ENCODE results near the gene FTO. TPM values are rescaled to one million over a fixed set of nuclear protein-coding genes. Genes with fewer than 3 reads are reported as not detected.

Gene FTO
- total RNA-seq, 1 donor from 2014 or later, result 97.8 TPM

GRCh38 chr16:53982631-53983042 lies 278.7 kb downstream of the FTO start:
- FAIRE-seq (no peak), DNase-seq (ENCODE audit: low spot score in 2 of 2) (no peak)

GRCh38 chr16:53984936-53985335 lies 281.0 kb downstream of the FTO start:
- FAIRE-seq (no peak), DNase-seq (ENCODE audit: low spot score in 2 of 2) (no peak)

- DNase-seq (ENCODE audit: low spot score in 2 of 2), result no peak
- FAIRE-seq, result no peak
These were observed 281.9 kb downstream of the FTO start for GRCh38 chr16:53985861-53986260.

GRCh38 chr16:53986793-53987192 lies 282.8 kb downstream of the FTO start:
- DNase-seq (ENCODE audit: low spot score in 2 of 2) (no peak), FAIRE-seq (no peak)

GRCh38 chr16:53988136-53988535 lies 284.2 kb downstream of the FTO start:
- DNase-seq (ENCODE audit: low spot score in 2 of 2) (no peak), FAIRE-seq (no peak)

- DNase-seq (ENCODE audit: low spot score in 2 of 2), result no peak
- no peak for FAIRE-seq
These were observed 285.6 kb downstream of the FTO start for GRCh38 chr16:53989597-53989996.

GRCh38 chr16:53991754-53992378 lies 287.9 kb downstream of the FTO start:
- FAIRE-seq (no peak), DNase-seq (ENCODE audit: low spot score in 2 of 2) (no peak)

- DNase-seq (ENCODE audit: low spot score in 2 of 2) (no peak), FAIRE-seq (no peak)
These were observed 291.4 kb downstream of the FTO start for GRCh38 chr16:53995378-53995777.

- FAIRE-seq (no peak), DNase-seq (ENCODE audit: low spot score in 2 of 2) (no peak)
These were observed 293.0 kb downstream of the FTO start for GRCh38 chr16:53996961-53997360.

GRCh38 chr16:53998024-53998810 lies 294.3 kb downstream of the FTO start:
- FAIRE-seq (no peak), DNase-seq (ENCODE audit: low spot score in 2 of 2) (no peak)

- FAIRE-seq, result no peak
- DNase-seq (ENCODE audit: low spot score in 2 of 2), result no peak
These were observed 295.1 kb downstream of the FTO start for GRCh38 chr16:53998966-53999522.

GRCh38 chr16:53999841-54000240 lies 295.9 kb downstream of the FTO start:
- no peak for DNase-seq (ENCODE audit: low spot score in 2 of 2)
- no peak for FAIRE-seq

GRCh38 chr16:54000361-54000760 lies 296.4 kb downstream of the FTO start:
- no peak for FAIRE-seq
- no peak for DNase-seq (ENCODE audit: low spot score in 2 of 2)

- DNase-seq (ENCODE audit: low spot score in 2 of 2), result no peak
- no peak for FAIRE-seq
These were observed 302.7 kb downstream of the FTO start for GRCh38 chr16:54006693-54007092.

GRCh38 chr16:54007504-54007903 lies 303.5 kb downstream of the FTO start:
- FAIRE-seq, result no peak
- no peak for DNase-seq (ENCODE audit: low spot score in 2 of 2)

- no peak for DNase-seq (ENCODE audit: low spot score in 2 of 2)
- FAIRE-seq, result no peak
These were observed 305.7 kb downstream of the FTO start for GRCh38 chr16:54009464-54010176.

GRCh38 chr16:54015147-54015546 lies 311.2 kb downstream of the FTO start:
- no peak for FAIRE-seq

GRCh38 chr16:54022362-54022761 lies 318.4 kb downstream of the FTO start:
- DNase-seq (ENCODE audit: low spot score in 2 of 2), result no peak
- FAIRE-seq, result no peak

More at GRCh38 chr16:54015147-54015546, 311.2 kb downstream of the FTO start:
- no peak for DNase-seq (ENCODE audit: low spot score in 2 of 2)

GRCh38 chr16:54026456-54026855 lies 322.5 kb downstream of the FTO start:
- FAIRE-seq, result no peak
- no peak for DNase-seq (ENCODE audit: low spot score in 2 of 2)

- FAIRE-seq, result no peak
- no peak for DNase-seq (ENCODE audit: low spot score in 2 of 2)
These were observed 323.1 kb downstream of the FTO start for GRCh38 chr16:54027062-54027461.

- DNase-seq (ENCODE audit: low spot score in 2 of 2), result no peak
These were observed 323.6 kb downstream of the FTO start for GRCh38 chr16:54027558-54027957.

More at GRCh38 chr16:54027558-54027957, 323.6 kb downstream of the FTO start:
- FAIRE-seq, result no peak
